Liver (tissue), 9 donors: ENCODE results near the gene UTP25. TPM values are rescaled to one million over a fixed set of nuclear protein-coding genes. Genes with fewer than 3 reads are reported as not detected.

Experiments
- DNase-seq: peaks from one replicate; pipeline ENCODE4 v3.0.0-alpha.2; 2017; ENCODE audit warnings: low spot score
- H3K27ac ChIP-seq, 2 donors: one replicate each; pipeline ENCODE4 v1.7.0; 2013; ENCODE audit warnings: inconsistent platforms in 2 of 2, low read length in 2 of 2, control low read depth in 1 of 2, low read depth in 1 of 2, mild to moderate bottlenecking in 1 of 2
- H3K27me3 ChIP-seq, 4 donors: one replicate each; pipeline versions ENCODE4 v1.6.1 to v1.7.0; 2013; ENCODE audit warnings: low read length in 3 of 4, inconsistent platforms in 1 of 4, mild to moderate bottlenecking in 1 of 4, moderate library complexity in 1 of 4; ENCODE audit not compliant: control insufficient read depth in 4 of 4, insufficient read depth in 4 of 4
- H3K36me3 ChIP-seq, 4 donors: one replicate each; pipeline versions ENCODE4 v1.6.1 to v1.7.0; 2013; ENCODE audit warnings: low read length in 3 of 4, mild to moderate bottlenecking in 3 of 4, low read depth in 1 of 4, moderate library complexity in 1 of 4; ENCODE audit not compliant: control insufficient read depth in 4 of 4, insufficient read depth in 3 of 4
- H3K4me1 ChIP-seq, 4 donors: one replicate each; pipeline versions ENCODE4 v1.6.1 to v1.7.0; 2013; ENCODE audit warnings: low read length in 3 of 4, mild to moderate bottlenecking in 3 of 4, moderate library complexity in 1 of 4; ENCODE audit not compliant: control insufficient read depth in 4 of 4, insufficient read depth in 4 of 4
- H3K4me3 ChIP-seq, 3 donors: one replicate each; pipeline versions ENCODE4 v1.6.1 to v1.7.0; 2013; ENCODE audit warnings: low read length in 3 of 3, control low read depth in 1 of 3, low read depth in 1 of 3, mild to moderate bottlenecking in 1 of 3
- H3K9ac ChIP-seq, 2 donors: one replicate each; pipeline ENCODE4 v1.7.0; 2013; ENCODE audit warnings: low read length in 2 of 2, mild to moderate bottlenecking in 2 of 2, moderate library complexity in 2 of 2, control low read depth in 1 of 2, low read depth in 1 of 2
- H3K9me3 ChIP-seq, 4 donors: one replicate each; pipeline versions ENCODE4 v1.6.1 to v1.7.0; 2013; ENCODE audit warnings: low read length in 3 of 4; ENCODE audit not compliant: control insufficient read depth in 4 of 4
- EGR1 ChIP-seq, 2 donors: IDR thresholded peaks; 2 replicates each; pipeline ENCODE4 v1.6.1; 2016 to 2018; ENCODE audit warnings: antibody characterized with exemption in 2 of 2, low read depth in 2 of 2
- FOXA1 ChIP-seq: IDR thresholded peaks from 2 replicates; pipeline ENCODE4 v1.6.1; 2016; ENCODE audit warnings: antibody characterized with exemption
- FOXA2 ChIP-seq: IDR thresholded peaks from 2 replicates; pipeline ENCODE4 v1.6.1; 2016; ENCODE audit warnings: antibody characterized with exemption
- GABPA ChIP-seq, 2 donors: IDR thresholded peaks in 1 of 2; conservative IDR thresholded peaks in 1 of 2; 2 replicates each; pipeline ENCODE4 v1.6.1; 2016; ENCODE audit warnings: antibody characterized with exemption in 2 of 2, mild to moderate bottlenecking in 1 of 2, moderate library complexity in 1 of 2
- HNF4G ChIP-seq: IDR thresholded peaks from 2 replicates; pipeline ENCODE4 v1.6.1; 2016; ENCODE audit warnings: antibody characterized with exemption
- JUND ChIP-seq, 2 donors: IDR thresholded peaks; 2 replicates each; pipeline ENCODE4 v1.6.1; 2016; ENCODE audit warnings: antibody characterized with exemption in 2 of 2
- NR2F2 ChIP-seq: IDR thresholded peaks from 2 replicates; pipeline ENCODE4 v1.6.1; 2016; ENCODE audit warnings: antibody characterized with exemption
- RAD21 ChIP-seq, 2 donors: IDR thresholded peaks; 2 replicates each; pipeline ENCODE4 v1.6.1; 2016; ENCODE audit warnings: antibody characterized with exemption in 2 of 2, mild to moderate bottlenecking in 2 of 2
- RXRA ChIP-seq, 2 donors: IDR thresholded peaks; 2 replicates each; pipeline ENCODE4 v1.6.1; 2017 to 2018; ENCODE audit warnings: antibody characterized with exemption in 2 of 2, mild to moderate bottlenecking in 1 of 2
- SP1 ChIP-seq: IDR thresholded peaks from 2 replicates; pipeline ENCODE4 v1.6.1; 2018; ENCODE audit warnings: antibody characterized with exemption, mild to moderate bottlenecking
- TAF1 ChIP-seq: conservative IDR thresholded peaks from 2 replicates; pipeline ENCODE4 v1.6.1; 2016; ENCODE audit warnings: antibody characterized with exemption, mild to moderate bottlenecking
- YY1 ChIP-seq: IDR thresholded peaks from 2 replicates; pipeline ENCODE4 v1.6.1; 2016; ENCODE audit warnings: antibody characterized with exemption, mild to moderate bottlenecking
- WGBS: extraction: QIAGEN DNeasy Blood & Tissue Kit; methylation state at CpG from one replicate; pipeline ENCODE4 v1.1.7; 2013; 5-methylcytosine and 5-hydroxymethylcytosine counted together
- polyA plus RNA-seq, 2 donors: library from polyadenylated mRNA; stranded (reverse) in 1 of 2; unstranded in 1 of 2; fragments of 200-250 nt in 1 of 2; fragments of >200 nt in 1 of 2; fragmentation: Nextera tagmentation in 1 of 2; extraction: Ambion mirVana in 1 of 2; gene quantifications; one replicate each; pipeline versions ENCODE4 v1.2.1 to v1.2.3, GENCODE V29; 2013 to 2015
- total RNA-seq, 2 donors: library from RNA; depleted of rRNA; stranded (reverse); fragments of >200 nt; gene quantifications; one replicate each; pipeline ENCODE4 v1.2.3, GENCODE V29; 2014
- TF ChIP-seq, protein P1 (sequence below): IDR thresholded peaks from 2 replicates; pipeline ENCODE4 v1.6.1; 2016; ENCODE audit warnings: antibody characterized with exemption, mild to moderate bottlenecking
- TF ChIP-seq, protein P2 (sequence below): fragments of 150-350 bp; IDR thresholded peaks from 2 replicates; pipeline ENCODE4 v1.5.1; 2017; ENCODE audit warnings: improper control_type of control experiment, low read depth, low read length; ENCODE audit not compliant: missing input control
- TF ChIP-seq, protein P3 (sequence below): IDR thresholded peaks from 2 replicates; pipeline ENCODE4 v1.6.1; 2016; ENCODE audit warnings: antibody characterized with exemption
- TF ChIP-seq, protein P4 (sequence below): IDR thresholded peaks from 2 replicates; pipeline ENCODE4 v1.6.1; 2016; ENCODE audit warnings: antibody characterized with exemption
- TF ChIP-seq, protein P5 (sequence below): IDR thresholded peaks from 2 replicates; pipeline ENCODE4 v1.6.1; 2016; ENCODE audit warnings: antibody characterized with exemption
- donor health status: healthy.
- donor health status: healthy.
- donor health status: healthy.
- donor health status: healthy.
- donor health status: healthy.

The UTP25 gene
- total and polyA plus RNA-seq, 4 donors, result 2.4 to 7.7 (median 3.0) TPM

DNA sequence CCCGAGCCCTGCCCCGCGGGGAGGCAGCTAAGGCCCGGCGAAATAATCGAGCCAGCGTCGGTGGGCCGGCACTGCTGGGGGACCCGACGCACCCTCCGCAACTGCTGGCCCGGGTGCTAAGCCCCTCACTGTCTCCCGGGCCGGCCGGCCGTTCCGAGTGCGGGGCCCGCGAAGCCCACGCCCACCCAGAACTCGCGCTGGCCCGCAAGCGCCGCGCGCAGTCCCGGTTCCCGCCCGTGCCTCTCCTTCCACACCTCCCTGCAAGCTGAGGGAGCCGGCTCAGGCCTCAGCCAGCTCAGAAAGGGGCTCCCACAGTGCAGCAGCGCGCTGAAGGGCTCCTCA, 61.3 kb downstream of the UTP25 start:
- TF ChIP-seq JUND (IDR thresholded peaks at IDR 0.05), result no peak
- TF ChIP-seq FOXA2, result no peak
- no peak for TF ChIP-seq SP1
- TF ChIP-seq HNF4G, result no peak
- no peak for TF ChIP-seq FOXA1
- no peak for TF ChIP-seq RXRA (IDR thresholded peaks at IDR 0.05)
- TF ChIP-seq, protein P1, sequence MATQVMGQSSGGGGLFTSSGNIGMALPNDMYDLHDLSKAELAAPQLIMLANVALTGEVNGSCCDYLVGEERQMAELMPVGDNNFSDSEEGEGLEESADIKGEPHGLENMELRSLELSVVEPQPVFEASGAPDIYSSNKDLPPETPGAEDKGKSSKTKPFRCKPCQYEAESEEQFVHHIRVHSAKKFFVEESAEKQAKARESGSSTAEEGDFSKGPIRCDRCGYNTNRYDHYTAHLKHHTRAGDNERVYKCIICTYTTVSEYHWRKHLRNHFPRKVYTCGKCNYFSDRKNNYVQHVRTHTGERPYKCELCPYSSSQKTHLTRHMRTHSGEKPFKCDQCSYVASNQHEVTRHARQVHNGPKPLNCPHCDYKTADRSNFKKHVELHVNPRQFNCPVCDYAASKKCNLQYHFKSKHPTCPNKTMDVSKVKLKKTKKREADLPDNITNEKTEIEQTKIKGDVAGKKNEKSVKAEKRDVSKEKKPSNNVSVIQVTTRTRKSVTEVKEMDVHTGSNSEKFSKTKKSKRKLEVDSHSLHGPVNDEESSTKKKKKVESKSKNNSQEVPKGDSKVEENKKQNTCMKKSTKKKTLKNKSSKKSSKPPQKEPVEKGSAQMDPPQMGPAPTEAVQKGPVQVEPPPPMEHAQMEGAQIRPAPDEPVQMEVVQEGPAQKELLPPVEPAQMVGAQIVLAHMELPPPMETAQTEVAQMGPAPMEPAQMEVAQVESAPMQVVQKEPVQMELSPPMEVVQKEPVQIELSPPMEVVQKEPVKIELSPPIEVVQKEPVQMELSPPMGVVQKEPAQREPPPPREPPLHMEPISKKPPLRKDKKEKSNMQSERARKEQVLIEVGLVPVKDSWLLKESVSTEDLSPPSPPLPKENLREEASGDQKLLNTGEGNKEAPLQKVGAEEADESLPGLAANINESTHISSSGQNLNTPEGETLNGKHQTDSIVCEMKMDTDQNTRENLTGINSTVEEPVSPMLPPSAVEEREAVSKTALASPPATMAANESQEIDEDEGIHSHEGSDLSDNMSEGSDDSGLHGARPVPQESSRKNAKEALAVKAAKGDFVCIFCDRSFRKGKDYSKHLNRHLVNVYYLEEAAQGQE, result no peak
- TF ChIP-seq, protein P2, sequence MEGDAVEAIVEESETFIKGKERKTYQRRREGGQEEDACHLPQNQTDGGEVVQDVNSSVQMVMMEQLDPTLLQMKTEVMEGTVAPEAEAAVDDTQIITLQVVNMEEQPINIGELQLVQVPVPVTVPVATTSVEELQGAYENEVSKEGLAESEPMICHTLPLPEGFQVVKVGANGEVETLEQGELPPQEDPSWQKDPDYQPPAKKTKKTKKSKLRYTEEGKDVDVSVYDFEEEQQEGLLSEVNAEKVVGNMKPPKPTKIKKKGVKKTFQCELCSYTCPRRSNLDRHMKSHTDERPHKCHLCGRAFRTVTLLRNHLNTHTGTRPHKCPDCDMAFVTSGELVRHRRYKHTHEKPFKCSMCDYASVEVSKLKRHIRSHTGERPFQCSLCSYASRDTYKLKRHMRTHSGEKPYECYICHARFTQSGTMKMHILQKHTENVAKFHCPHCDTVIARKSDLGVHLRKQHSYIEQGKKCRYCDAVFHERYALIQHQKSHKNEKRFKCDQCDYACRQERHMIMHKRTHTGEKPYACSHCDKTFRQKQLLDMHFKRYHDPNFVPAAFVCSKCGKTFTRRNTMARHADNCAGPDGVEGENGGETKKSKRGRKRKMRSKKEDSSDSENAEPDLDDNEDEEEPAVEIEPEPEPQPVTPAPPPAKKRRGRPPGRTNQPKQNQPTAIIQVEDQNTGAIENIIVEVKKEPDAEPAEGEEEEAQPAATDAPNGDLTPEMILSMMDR, result no peak
- TF ChIP-seq RAD21 (IDR thresholded peaks at IDR 0.05), result no peak
- TF ChIP-seq, protein P3, sequence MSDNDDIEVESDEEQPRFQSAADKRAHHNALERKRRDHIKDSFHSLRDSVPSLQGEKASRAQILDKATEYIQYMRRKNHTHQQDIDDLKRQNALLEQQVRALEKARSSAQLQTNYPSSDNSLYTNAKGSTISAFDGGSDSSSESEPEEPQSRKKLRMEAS, result no peak
- no peak for TF ChIP-seq NR2F2
- TF ChIP-seq, protein P4, sequence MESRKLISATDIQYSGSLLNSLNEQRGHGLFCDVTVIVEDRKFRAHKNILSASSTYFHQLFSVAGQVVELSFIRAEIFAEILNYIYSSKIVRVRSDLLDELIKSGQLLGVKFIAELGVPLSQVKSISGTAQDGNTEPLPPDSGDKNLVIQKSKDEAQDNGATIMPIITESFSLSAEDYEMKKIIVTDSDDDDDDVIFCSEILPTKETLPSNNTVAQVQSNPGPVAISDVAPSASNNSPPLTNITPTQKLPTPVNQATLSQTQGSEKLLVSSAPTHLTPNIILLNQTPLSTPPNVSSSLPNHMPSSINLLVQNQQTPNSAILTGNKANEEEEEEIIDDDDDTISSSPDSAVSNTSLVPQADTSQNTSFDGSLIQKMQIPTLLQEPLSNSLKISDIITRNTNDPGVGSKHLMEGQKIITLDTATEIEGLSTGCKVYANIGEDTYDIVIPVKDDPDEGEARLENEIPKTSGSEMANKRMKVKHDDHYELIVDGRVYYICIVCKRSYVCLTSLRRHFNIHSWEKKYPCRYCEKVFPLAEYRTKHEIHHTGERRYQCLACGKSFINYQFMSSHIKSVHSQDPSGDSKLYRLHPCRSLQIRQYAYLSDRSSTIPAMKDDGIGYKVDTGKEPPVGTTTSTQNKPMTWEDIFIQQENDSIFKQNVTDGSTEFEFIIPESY, result no peak
- no peak for TF ChIP-seq GABPA (IDR thresholded peaks at IDR 0.05 in 1 of 2, conservative IDR thresholded peaks at IDR 0.05 in 1 of 2)
- no peak for TF ChIP-seq EGR1 (IDR thresholded peaks at IDR 0.05; ENCODE audit: low read depth in 2 of 2)
- TF ChIP-seq TAF1, result no peak
- TF ChIP-seq YY1, result no peak
- TF ChIP-seq, protein P5, sequence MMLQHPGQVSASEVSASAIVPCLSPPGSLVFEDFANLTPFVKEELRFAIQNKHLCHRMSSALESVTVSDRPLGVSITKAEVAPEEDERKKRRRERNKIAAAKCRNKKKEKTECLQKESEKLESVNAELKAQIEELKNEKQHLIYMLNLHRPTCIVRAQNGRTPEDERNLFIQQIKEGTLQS, result no peak

More for the DNA sequence above, 61.3 kb downstream of the UTP25 start:
- Histone ChIP-seq H3K27ac (no peak overlapping the region), H3K9ac (no peak overlapping the region), H3K4me3 (no peak overlapping the region), H3K27me3 (peaks cover 0 to 19% (median 3%) of the 10 kb centered on the region in 4 donors), H3K36me3 (no peaks in the 10 kb centered on the region), H3K9me3 (peaks cover 0 to 1% (median 0%) of the 10 kb centered on the region in 4 donors), H3K4me1 (no peaks in the 10 kb centered on the region)
- 86% methylated on average over 35 of the region's 35 CpGs for WGBS
- DNase-seq, result no peak
